GM18520 (cell line): ENCODE results near the gene ADAMTSL1.

Experiments used
- ATAC-seq: cut with Tn5 transposase; IDR thresholded peaks from one replicate; pipeline ENCODE4 v1.9.1; 2021; ENCODE audit not compliant: unreplicated experiment

Gene ADAMTSL1

DNA sequence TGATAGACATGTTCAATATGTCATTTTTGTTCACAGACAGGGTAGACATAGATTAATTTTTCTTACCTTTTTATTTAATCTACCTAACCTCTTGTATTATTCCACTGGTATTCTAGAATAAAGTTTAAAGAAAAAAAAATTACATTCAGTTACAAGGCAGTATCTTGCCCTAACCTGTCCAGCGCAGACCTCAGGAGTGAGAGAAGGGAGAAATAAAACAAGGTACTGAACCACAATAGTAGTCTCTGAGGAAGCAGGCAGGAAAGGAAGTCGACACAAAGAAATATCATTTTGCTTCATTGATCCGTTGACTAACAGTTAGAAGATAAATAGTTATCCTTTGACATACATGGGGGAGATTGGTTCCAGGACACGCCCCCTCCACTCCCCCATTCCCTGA is 12.5 kb upstream of the ADAMTSL1 start:
- ATAC-seq = no peak

DNA sequence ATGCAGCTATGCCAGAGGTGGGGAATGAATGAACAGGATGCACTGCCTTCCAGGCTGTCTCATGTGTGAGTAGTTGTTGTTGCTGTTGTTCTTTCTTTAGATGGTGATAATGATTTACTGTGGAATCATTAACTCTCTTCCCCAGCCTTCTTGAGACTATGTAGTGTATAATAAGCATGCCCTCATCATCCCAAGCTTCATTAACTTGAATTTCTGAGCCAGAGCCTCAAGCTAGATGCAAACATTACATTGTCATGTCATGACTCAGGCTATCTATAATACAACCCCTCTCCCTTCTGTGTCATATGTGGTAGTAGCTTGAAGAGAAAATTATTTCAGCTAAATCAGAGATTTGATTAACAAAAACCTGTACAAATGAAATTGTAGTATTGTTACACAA is 10.0 kb upstream of the ADAMTSL1 start:
- ATAC-seq = no peak

DNA sequence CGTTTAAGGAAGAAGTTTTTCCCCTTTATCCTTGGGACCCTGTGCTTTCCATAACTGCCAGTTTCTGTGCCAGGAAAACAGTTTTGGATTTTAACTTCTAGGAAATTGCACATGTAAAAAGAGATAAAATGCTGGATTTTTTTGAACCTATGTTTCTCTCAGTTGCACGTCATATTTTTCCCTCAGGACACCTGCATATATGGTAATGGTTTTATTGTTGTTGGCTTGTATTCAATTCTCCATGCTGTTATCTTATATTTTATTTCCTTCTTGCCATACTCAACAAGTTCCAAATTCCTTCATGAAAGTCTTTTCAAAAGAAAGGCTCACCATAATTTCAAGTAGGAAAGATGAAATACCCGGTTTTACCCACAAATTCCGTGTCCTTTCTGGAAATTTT is 7.9 kb upstream of the ADAMTSL1 start:
- no peak for ATAC-seq

DNA sequence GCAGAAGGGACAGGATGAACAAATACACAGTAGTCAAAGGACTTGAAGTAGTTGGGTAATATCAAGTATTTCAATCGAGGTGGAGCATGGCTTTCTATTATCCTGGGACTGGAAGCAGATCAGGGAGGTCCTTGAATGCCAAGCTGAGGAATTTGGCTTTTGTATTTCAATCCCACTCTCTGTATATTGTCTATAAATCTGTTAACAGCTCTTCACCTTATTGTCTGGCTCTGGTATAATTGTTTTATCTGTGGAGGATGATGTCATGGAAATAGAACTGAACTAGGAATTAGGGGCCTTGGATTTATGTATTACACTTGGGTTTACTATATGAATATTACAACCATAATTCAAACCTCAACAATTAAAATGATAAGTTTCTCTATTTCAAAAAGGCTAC is 6.3 kb upstream of the ADAMTSL1 start:
- no peak for ATAC-seq

DNA sequence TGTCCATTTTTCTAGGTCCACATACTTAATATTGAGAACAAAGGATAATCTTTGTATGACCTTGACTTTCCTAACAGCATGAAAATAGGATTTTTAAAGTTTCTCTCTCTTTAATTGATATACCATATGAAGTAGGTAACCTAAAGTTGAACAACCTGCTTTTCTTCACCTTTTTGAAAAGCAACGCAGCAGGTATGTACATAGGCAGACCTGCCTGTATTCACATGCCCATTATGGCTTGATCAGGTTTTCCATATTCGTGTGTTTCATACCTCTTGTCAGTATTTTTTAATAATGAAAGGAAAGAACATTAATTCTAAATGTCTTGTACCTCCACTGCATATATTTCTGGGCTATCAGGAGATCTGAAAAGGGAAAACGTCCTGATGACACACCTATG is 1.5 kb upstream of the ADAMTSL1 start:
- no peak for ATAC-seq

DNA sequence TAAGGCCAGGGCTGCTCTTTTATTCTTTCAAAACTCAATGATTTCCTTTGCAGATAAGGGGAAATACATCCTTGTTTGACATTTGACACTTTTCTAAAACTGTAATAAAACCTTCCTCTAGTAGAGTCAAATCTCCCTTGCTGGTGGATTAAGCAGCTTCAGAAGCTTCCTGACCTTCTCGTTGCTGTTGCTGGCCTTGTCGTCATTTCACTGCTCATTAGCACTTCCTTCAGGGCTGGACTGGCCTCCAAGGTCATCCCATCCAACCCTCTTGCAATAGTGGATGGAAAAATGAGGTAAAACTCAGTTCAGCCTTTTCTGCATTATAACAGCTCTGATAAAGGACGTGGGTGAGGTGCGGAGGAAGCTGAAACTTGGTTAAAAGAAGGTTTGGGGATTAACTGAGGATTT is 1.1 kb upstream of the ADAMTSL1 start:
- ATAC-seq = no peak

DNA sequence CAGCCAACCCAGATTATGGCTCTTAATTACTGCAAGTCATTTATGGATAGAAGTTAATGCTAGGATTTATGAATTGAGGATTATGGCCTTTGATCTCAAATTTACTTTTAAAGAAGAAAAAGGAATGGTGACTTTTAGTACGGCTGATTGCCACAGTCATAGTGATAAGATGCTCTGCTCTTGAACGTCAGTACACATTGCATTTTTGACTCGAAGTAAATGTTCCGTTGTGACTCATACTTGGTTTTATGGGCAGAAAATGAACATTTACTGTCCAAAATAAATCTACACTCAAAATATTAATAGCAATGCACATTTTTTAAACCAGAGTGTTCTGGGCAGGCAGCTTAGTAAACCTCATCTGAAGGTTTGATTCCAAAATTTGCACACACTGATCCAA is 830 bp downstream of the ADAMTSL1 start:
- ATAC-seq = no peak

DNA sequence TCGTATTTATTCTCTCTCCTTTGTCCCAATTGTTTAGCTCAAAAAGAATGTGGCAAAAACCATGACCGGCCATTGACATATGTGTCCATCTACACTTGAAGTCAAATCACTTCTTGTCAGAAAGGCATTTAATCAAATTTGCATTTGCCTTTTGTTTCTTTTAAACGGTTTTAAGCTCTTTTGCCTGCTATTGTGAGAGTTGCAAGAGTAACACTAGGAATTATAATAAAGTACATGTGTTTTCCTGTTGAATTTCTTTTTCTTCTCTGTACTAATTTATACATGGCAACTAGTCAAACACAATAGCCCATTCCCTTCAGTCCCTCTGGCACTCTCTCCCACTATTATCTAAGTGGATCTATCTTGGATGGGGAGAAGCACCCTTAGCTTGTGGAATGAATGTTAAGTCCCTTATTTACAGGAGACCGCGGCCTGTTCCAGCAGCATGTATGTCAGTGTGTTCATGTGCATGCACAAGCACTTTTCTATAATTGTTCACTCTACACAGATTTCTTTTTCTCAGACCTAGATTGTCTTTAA is 3.2 kb downstream of the ADAMTSL1 start:
- no peak for ATAC-seq

DNA sequence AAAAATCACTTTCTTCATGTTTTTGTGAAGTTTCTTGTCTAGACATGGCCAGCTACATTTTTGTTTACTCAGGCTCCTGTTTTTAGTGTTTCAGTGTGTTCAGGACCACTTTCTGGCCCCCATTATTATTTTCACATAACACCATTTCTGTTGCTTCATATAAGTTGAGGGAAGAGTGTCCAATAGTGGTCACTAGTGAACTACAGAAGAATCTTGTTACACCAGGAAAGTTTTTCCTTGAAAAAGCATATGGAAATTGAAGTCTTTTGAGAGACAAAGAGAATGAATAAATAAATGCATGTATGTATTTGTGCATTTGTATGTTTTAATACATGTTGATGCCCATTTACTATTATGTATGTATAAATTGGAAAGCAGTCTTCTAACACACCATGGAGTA is 3.8 kb downstream of the ADAMTSL1 start:
- no peak for ATAC-seq

DNA sequence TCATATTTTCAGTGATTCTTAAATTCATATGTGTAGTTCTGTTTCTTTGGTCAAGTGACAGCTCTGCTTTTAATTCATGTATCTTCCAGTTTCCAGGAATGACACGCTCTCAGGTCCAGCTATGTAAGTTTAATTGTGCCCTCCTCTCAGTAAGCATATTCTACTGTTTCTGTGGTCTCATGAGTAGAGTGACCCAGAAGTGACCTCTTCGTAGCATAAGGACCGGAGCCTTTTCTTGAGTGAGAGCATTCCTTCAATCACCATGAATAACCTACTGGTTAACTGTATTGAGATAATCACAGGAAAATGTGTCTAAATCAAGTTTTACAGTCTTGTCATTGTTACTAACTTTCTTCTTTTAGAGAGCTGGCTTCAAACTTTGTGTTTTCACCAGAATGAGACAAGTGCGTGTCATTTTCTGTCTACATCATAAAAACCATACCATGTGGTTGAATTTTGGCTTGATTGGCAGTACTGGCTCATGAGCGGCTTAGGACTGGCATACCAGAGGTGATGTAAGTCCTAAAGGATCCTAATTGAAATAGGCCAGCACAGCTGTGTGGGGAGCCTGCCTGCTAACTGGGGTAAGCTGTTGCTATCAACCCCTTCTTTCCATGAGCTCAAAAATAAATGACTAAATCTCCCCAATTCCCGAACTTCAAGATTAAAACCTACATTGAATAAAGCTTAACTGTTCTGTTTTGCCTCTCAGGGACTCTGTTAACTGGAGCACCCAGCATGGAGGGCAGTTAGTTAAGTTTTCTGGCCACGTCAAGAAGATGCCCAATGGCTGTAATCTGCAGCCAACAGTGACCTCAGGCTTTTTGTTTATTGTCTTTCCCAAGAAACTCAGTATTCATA is 4.8 kb downstream of the ADAMTSL1 start:
- no peak for ATAC-seq

DNA sequence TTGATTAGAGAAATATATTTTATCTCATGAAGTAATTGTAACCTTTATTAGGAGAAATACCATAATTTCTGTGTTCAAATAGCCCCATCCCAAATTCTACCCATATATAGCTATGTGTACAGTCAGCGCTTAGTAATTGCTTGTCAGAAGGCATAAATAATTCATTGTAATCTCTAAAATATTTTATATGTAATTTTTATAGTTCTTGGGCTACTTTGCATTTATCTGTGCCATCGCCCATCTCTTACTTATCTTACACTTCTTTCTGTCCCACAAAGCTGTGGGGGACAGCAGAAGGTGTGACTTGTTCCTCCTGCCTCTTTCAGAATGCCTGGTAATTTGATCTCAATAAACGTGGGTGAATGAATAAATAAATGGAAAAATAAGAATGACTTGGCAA is 5.5 kb downstream of the ADAMTSL1 start:
- ATAC-seq = no peak

DNA sequence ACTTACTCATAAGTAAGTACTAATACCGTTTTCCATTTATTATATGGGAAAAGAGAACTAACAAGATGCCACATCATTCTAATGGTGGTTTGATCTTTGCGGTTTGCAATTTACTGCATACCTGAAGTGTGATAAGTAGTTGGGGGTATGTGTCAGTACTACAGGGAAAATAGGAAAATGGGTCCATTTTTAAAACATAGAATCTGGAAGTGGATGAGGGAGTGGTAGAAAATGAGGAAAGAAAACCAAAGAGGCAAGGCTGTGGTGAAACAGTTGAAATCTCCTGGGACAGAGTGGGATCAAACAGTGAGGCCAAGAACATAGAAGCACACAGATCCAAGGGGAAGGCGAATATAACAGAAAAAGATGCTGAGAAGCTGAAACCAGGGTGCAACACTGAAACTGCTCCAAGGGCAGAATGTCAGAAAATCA is 6.7 kb downstream of the ADAMTSL1 start:
- no peak for ATAC-seq

DNA sequence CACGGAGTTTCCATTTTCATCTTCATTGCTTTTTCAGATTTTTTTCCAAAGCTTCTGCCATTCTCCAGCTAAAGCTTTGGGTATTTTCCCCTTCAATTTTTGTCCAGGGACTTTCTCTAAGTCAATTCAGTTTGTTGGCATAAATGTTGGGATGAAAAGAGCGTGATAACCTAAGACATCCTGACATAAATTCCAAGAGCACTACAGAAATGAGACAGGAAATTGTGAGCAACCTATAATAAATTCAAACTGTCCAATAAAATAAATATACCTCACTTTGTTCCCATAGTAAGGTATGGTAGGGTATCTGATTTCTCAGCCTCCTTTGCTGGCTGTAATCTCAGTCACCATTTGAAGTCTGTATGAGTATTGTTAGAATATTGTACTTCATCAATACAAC is 8.4 kb downstream of the ADAMTSL1 start:
- no peak for ATAC-seq

DNA sequence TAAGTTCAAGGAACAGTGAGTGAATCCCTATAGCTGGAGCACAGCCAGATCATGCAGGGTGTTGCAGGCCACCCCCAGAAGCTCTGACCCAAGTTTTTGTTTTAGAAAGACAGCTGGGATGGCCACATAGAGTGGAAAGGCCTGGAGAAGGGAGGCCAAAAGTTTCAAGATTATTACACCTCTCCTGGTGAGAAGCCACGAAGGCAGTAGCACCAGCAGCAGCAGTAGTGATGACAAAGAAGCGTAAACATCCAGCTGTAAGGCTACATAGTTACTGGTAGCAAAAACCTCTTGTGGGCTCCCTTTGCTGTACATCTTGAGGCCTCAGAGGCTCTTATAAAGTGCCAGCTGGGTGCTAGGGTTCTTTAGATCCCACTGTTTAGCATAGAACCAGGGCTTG is 11.8 kb downstream of the ADAMTSL1 start:
- ATAC-seq = no peak

DNA sequence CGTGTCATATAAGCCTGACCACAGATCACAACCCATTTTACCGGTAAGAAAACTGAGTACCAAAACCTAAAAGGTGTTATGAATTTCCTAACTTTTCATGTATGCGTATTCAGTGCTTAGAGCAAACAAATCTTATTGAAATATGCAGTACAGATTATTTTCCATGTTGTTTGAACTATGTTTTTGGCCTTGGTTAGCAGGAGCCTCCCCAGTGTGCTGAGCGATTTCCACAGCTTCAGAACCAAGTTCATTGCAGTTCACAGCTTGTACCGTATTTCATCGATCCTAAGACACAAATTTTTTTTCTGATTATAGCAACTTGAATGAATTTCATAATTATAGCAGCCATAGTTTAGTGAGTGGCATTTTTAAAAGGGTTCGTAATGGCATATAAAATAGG is 13.7 kb downstream of the ADAMTSL1 start:
- ATAC-seq = no peak

DNA sequence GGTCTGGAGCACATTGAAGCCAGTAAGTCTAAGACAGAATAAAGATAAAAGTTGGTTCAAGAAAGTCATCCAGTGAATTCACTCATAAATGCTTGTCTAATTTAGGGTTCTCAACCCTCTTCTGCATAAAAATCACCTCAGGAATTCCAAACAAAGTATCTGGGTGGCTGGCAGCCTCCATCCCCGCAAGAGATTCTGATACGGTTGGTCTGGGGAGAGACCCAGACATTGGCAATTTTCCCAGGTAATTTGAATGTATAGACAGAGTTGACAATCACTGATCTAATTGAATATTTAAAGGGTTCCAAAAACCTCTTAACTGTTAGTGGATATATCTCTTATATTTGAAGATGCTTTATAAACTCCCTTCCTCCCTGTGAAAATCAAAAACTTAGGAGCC is 14.9 kb downstream of the ADAMTSL1 start:
- no peak for ATAC-seq

DNA sequence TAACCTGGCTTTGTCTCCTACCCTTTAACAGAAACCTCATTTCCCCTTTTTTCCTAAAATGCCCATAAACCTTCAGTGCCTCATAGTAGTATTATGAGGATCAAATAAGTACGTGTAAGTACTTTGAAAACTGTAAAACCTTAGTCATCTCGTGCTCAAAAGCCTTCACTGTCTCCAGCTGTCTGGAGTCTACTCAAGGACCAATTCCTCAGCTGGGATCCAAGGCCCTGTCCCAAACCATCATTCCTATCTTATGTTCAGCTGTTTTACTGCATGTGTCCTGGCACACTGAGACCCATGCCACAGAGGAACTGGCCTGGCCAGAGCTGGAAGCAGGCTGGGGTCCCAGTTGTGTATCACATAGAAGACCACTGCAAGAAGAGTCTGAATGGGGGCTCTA is 15.9 kb downstream of the ADAMTSL1 start:
- ATAC-seq = no peak

DNA sequence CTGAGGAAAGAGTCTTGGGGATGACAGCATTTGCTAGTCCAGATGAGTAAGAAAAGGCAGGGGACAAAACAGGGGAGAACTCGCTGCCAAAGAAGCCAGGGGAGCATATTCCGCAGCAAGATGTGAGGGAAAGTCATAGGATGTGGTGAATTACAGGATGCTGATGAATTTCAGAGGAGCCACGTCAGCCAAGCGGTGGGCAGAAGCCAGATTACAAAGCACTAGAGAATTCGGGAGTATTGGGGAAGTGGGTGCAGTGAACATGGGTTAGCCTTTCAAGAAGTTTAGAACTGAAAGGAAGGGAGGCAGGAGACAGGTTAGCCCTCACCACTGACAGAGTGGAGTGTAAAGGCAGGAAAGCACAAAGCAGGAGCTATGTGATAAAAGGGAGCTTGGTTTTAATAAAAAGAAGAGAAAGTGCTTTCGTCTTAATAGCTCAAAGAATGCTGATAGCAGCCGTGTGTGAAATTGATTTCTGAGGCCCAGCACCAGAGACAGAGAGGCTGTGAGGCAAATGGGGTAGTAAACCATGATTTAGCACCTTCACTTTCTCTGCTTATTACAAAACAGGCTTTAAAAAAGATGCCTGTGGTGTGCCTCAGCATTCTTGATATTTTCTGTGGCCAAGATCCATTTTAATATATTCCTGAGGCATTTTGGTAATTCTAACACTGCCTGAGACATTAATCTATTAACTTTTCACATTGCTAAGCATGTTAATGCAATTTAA is 16.9 kb downstream of the ADAMTSL1 start:
- no peak for ATAC-seq

DNA sequence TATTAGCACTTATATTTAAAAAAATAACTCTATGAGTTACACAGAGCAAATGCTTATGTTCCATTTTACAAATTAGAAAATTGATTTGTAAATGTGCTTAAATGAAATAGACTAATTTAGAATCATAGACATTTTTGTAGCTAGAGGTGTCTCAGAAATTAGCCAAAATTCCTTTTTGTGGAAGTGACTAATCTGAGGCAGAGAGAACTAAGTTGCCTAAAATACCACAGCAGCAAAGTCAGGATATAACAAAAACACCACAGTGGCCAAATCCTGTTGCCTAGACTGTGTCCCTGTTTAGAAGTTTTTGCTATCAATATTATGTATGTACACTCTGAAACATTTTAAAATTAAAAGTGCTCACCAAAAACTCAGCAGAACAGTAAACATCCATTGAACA is 18.7 kb downstream of the ADAMTSL1 start:
- no peak for ATAC-seq

DNA sequence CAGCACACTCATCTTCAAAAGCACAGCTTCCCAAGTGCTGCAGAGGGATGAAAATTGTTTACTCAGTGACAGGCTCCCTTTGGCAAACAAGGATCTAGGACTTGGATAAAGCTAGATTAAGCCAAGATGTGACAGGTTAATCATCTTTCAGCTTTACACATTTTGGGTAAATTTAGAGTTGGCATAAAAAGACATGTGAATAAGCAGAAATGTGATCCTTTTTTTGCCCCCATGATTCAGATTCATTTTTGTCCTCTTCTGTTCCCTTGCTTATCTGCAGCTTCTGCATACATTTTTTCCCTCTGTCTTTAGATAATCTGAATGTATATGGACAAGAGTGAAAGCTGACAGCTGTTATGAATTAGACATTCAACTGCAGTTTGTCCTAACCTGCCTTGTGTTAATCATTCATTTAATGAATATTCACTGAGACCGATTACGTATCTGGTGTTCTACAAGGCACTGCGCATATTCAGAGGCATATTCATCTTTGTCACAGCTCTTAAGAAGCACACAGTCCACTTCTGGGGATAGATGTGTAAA is 19.6 kb downstream of the ADAMTSL1 start:
- no peak for ATAC-seq

DNA sequence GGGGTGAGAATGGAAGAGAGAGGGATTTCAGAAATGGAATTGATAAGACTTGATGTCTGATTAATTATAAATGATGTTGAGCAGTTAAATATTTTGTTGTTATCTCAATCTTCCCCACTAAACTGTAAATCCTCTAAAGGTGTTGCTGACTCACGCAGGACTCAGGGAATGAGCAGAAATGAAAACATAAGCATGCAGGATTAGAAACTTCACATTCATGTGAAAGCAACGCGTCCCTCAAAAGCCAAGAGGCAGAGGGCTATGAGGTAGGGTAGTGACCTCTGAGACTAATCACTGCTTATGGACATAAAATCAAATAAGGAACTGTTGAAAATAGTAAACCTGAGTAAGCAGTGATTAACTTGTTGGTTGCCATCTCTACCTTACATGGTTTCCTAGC is 21.1 kb downstream of the ADAMTSL1 start:
- ATAC-seq = no peak
